ENCODE results near the gene SLC15A3.
"Not testable (repeated sequence)": the region's sequence is repeated elsewhere in the genome, so short reads cannot be mapped to it uniquely, and the experiment has no call there.

Gene SLC15A3

GRCh38 chr11:60974726-60975125 lies 22.8 kb upstream of the SLC15A3 start:
- DNase-seq: no peak

- DNase-seq: not testable (repeated sequence)
Observed at GRCh38 chr11:60974316-60974715, 22.3 kb upstream of the SLC15A3 start.

GRCh38 chr11:60973699-60974098 lies 21.7 kb upstream of the SLC15A3 start:
- DNase-seq: no peak

GRCh38 chr11:60972182-60973030 lies 20.4 kb upstream of the SLC15A3 start:
- peak; percentile 76 for DNase-seq

- DNase-seq: peak; percentile 86
Observed at GRCh38 chr11:60971520-60971919, 19.5 kb upstream of the SLC15A3 start, which contains the start of gene CD6. CD6 (plus strand) TSS chr11:60971680; CDS start chr11:60971866, 186 bp downstream.

- DNase-seq: no peak
Observed at GRCh38 chr11:60970890-60971289, 18.9 kb upstream of the SLC15A3 start.

GRCh38 chr11:60970369-60970774 lies 18.4 kb upstream of the SLC15A3 start:
- DNase-seq: peak; percentile 93

GRCh38 chr11:60968223-60968622 lies 16.2 kb upstream of the SLC15A3 start:
- DNase-seq: no peak

- DNase-seq: no peak
Observed at GRCh38 chr11:60966890-60967289, 14.9 kb upstream of the SLC15A3 start.

GRCh38 chr11:60964801-60965200 lies 12.8 kb upstream of the SLC15A3 start:
- no peak for DNase-seq

GRCh38 chr11:60960405-60960804 lies 8.4 kb upstream of the SLC15A3 start:
- no peak for DNase-seq

GRCh38 chr11:60959431-60959830 lies 7.5 kb upstream of the SLC15A3 start:
- DNase-seq: no peak

- no peak for DNase-seq
Observed at GRCh38 chr11:60957188-60957587, 5.2 kb upstream of the SLC15A3 start.

- DNase-seq: no peak
Observed at GRCh38 chr11:60955571-60955970, 3.6 kb upstream of the SLC15A3 start.

- DNase-seq: no peak
Observed at GRCh38 chr11:60954421-60954820, 2.4 kb upstream of the SLC15A3 start.

- no peak for DNase-seq
Observed at GRCh38 chr11:60953781-60954180, 1.8 kb upstream of the SLC15A3 start.

GRCh38 chr11:60952742-60953170 lies 780 bp upstream of the SLC15A3 start:
- DNase-seq: no peak

- DNase-seq: no peak
Observed at GRCh38 chr11:60951606-60951903, 421 bp downstream of the SLC15A3 start.

GRCh38 chr11:60950933-60951605 lies 907 bp downstream of the SLC15A3 start:
- DNase-seq: peak; percentile 70

GRCh38 chr11:60950024-60950423 lies 2.0 kb downstream of the SLC15A3 start:
- no peak for DNase-seq

GRCh38 chr11:60948250-60948649 lies 3.7 kb downstream of the SLC15A3 start:
- DNase-seq: no peak

- DNase-seq: no peak
Observed at GRCh38 chr11:60947700-60948099, 4.3 kb downstream of the SLC15A3 start.

- no peak for DNase-seq
Observed at GRCh38 chr11:60946601-60947264, 5.2 kb downstream of the SLC15A3 start.

GRCh38 chr11:60945295-60945667 lies 6.7 kb downstream of the SLC15A3 start:
- DNase-seq: no peak
